Neural crest cell (in vitro differentiated cells): ENCODE measurements around the gene WDR53. TPM values are rescaled to one million over a fixed set of nuclear protein-coding genes. Genes with fewer than 3 reads are reported as not detected.

Experiments used
- DNase-seq: peaks from one replicate; pipeline ENCODE4 v3.0.0; 2021; ENCODE audit warnings: low read depth, mixed read lengths, low spot score
- H3K27ac Mint-ChIP-seq: one replicate; pipeline ENCODE4 v1.8.0; 2021; ENCODE audit warnings: mild to moderate bottlenecking, mixed read lengths; ENCODE audit not compliant: unreplicated experiment
- H3K27me3 Mint-ChIP-seq: 2 replicates; pipeline ENCODE4 v1.8.0; 2021; ENCODE audit warnings: low read depth, mild to moderate bottlenecking, mixed read lengths
- H3K36me3 Mint-ChIP-seq: 2 replicates; pipeline ENCODE4 v1.8.0; 2021; ENCODE audit warnings: low read depth, mild to moderate bottlenecking, mixed read lengths
- H3K4me1 Mint-ChIP-seq: 2 replicates; pipeline ENCODE4 v1.8.0; 2021; ENCODE audit warnings: mixed read lengths
- H3K4me3 Mint-ChIP-seq: one replicate; pipeline ENCODE4 v1.8.0; 2021; ENCODE audit warnings: mild to moderate bottlenecking, mixed read lengths
- H3K9me3 Mint-ChIP-seq: 2 replicates; pipeline ENCODE4 v1.8.0; 2021; ENCODE audit warnings: mixed read lengths
- total RNA-seq: library from RNA; stranded (reverse); gene quantifications from 2 replicates; pipeline ENCODE4 v1.2.1, GENCODE V29; 2021
- TF ChIP-seq, protein P1 (sequence below): fragments of 200-600 bp; sonication (generic); conservative IDR thresholded peaks from 2 replicates; pipeline ENCODE4 v1.5.0; 2021; ENCODE audit warnings: antibody characterized with exemption, mild to moderate bottlenecking

The WDR53 gene
- total RNA-seq, 1 donor from 2014 or later, result 16.1 TPM

GRCh38 chr3:196544491-196544992 is 23.8 kb downstream of the WDR53 start:
- no peaks in the 10 kb centered on the region for H3K27me3 Mint-ChIP-seq
- peaks cover 8% of the 10 kb centered on the region for H3K9me3 Mint-ChIP-seq

DNA sequence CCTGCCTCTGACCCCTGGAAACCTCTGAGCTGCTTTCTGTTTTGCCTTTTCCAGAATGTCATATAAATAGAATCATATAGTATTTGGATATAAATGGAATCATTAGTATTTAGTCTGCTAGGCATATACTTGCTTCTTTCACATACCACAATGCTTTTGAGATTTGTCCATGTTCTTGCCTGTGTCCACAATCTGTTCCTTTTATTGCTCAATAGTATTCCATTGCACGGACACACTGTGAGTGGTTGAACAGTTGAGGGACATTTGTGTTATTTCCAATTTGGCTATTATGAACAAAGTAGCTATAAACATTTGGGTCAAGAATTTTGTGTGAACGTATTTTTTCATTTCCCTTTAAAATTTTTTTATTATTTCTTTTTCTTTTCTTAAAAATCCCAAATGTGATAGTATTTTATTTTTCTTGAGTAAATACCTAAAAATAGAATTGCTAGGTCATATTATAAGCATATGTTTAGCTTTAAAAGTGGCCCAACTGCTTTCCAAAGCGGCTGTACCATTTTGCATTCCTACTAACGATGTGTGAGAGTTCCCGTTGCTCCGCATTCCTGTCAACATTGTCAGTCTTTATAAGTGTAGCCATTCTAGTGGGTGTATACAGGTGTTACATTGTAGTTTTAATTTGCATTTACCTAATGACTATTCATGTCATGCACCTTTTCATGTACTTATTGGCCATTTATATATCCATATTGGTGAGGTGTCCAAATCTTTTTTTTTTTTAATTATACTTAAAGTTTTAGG is 26.5 kb downstream of the WDR53 start:
- Mint-ChIP-seq H3K27me3 (peaks cover 2% of the 10 kb centered on the region), H3K27ac (no peak overlapping the region), H3K4me1 (no peaks in the 10 kb centered on the region), H3K36me3 (no peaks in the 10 kb centered on the region), H3K9me3 (no peaks in the 10 kb centered on the region), H3K4me3 (no peak overlapping the region)
- no peak for DNase-seq
- TF ChIP-seq, protein P1, sequence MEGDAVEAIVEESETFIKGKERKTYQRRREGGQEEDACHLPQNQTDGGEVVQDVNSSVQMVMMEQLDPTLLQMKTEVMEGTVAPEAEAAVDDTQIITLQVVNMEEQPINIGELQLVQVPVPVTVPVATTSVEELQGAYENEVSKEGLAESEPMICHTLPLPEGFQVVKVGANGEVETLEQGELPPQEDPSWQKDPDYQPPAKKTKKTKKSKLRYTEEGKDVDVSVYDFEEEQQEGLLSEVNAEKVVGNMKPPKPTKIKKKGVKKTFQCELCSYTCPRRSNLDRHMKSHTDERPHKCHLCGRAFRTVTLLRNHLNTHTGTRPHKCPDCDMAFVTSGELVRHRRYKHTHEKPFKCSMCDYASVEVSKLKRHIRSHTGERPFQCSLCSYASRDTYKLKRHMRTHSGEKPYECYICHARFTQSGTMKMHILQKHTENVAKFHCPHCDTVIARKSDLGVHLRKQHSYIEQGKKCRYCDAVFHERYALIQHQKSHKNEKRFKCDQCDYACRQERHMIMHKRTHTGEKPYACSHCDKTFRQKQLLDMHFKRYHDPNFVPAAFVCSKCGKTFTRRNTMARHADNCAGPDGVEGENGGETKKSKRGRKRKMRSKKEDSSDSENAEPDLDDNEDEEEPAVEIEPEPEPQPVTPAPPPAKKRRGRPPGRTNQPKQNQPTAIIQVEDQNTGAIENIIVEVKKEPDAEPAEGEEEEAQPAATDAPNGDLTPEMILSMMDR, result no peak

More at GRCh38 chr3:196544491-196544992, 23.8 kb downstream of the WDR53 start:
- Mint-ChIP-seq H3K4me1 (no peaks in the 10 kb centered on the region), H3K36me3 (peaks cover 5% of the 10 kb centered on the region), H3K27ac (no peak overlapping the region), H3K4me3 (no peak overlapping the region)
- DNase-seq, result no peak
- TF ChIP-seq, protein P1, result no peak

GRCh38 chr3:196537319-196537984 is 30.9 kb downstream of the WDR53 start:
- Mint-ChIP-seq H3K27ac (no peak overlapping the region), H3K9me3 (no peaks in the 10 kb centered on the region), H3K36me3 (no peaks in the 10 kb centered on the region), H3K4me3 (no peak overlapping the region), H3K4me1 (peaks cover 14% of the 10 kb centered on the region), H3K27me3 (peaks cover 16% of the 10 kb centered on the region)
- TF ChIP-seq, protein P1, result peak; percentile 72
- DNase-seq, result peak; percentile 50

GRCh38 chr3:196533260-196533681 is 35.1 kb downstream of the WDR53 start:
- peaks cover 14% of the 10 kb centered on the region for H3K4me1 Mint-ChIP-seq
- no peak for DNase-seq
- peaks cover 4% of the 10 kb centered on the region for H3K36me3 Mint-ChIP-seq
- no peak overlapping the region for H3K4me3 Mint-ChIP-seq
- peaks cover 4% of the 10 kb centered on the region for H3K9me3 Mint-ChIP-seq
- TF ChIP-seq, protein P1, result no peak
- H3K27ac Mint-ChIP-seq, result no peak overlapping the region
- peaks cover 29% of the 10 kb centered on the region for H3K27me3 Mint-ChIP-seq

GRCh38 chr3:196531418-196531817 is 36.9 kb downstream of the WDR53 start:
- Mint-ChIP-seq H3K27me3 (peaks cover 30% of the 10 kb centered on the region), H3K27ac (no peak overlapping the region), H3K9me3 (peaks cover 4% of the 10 kb centered on the region), H3K4me1 (peaks cover 14% of the 10 kb centered on the region), H3K36me3 (peaks cover 4% of the 10 kb centered on the region), H3K4me3 (no peak overlapping the region)
- TF ChIP-seq, protein P1, result no peak
- no peak for DNase-seq
